ENCODE data around the gene ACTN3.
"Not testable (repeated sequence)": the region's sequence is repeated elsewhere in the genome, so short reads cannot be mapped to it uniquely, and the experiment has no call there.

ACTN3 gene

DNA sequence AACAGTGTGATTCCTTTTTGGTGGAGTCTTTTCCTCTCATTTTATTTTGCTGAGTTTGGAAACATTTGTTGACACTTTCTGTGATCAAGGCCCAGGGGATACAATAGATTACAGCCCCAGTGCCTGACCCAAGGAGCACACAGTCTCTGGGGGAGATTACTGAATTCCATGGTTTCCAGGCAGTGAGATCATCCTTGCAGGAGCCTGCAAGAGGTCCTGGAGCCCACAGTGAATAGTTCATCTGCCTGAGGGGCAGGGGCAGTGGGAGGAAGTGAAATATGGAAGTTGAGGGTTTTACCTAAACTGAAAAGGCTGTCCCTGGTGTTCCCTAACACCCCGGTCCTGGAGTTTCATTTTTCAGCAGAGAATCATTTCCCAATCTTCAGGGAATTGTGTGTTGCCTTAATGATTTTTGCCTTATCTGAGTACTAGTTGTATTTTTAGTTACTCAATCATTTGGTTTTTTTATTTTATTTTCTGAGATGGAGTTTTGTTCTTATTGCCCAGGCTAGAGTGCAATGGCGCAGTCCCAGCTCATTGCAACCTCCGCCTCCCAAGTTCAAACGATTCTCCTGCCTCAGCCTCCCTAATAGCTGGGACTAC, 54.0 kb downstream of the ACTN3 start:
- DNase-seq: no peak

DNA sequence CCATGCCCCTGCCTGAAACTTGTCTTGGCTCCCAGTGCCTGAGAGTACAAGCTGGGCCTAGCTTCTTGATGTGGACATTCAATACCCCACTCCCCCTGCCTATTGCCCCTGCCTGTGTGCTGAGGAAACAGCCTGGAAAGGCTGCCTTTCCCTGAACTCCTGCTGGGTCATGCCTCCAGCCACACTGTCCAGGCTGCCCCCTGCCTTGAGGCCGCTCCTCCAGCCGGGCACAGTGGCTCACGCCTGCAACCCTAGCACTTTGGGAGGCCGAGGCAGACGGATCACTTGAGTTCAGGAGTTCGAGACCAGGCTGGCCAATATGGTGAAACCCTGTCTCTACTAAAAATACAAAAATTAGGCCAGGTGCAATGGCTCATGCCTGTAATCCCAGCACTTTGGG, 56.4 kb downstream of the ACTN3 start:
- no peak for DNase-seq

DNA sequence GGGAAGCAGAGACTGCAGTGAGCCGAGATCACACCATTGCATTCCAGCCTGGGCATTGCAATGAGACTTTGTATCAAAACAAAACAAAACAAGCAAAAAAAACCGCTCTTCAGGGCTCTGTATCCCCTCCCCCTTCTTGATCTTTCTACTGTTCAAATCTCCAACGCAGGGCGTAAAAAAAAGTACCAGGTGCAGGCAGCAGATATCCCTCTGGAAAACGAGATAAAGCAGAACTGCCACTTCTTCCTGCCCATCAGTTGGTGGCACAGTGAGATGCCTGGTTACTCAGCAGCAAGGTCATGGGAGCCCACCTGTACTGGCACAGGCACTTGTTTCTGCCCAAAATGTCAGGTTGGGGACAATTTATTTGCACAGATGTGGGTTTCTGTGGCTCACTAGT, 57.5 kb downstream of the ACTN3 start:
- no peak for DNase-seq

DNA sequence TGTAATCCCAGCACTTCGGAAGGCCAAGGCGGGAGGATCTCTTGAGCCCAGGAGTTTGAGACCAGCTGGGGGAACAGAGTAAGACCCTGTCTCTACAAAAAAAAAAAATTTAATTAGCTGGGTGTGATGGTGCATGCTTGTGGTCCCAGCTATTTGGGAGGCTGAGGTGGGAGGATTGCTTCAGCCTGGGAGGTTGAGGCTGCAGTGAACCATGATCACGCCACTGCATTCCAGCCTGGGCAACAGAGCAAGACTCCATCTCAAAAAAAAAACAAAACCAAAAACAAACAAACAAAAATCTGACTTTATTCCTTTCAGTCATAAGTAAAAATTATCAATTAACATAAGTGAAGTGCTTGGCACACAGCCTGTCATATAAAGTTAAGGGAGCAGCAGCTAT, 59.9 kb downstream of the ACTN3 start:
- not testable (repeated sequence) for DNase-seq

DNA sequence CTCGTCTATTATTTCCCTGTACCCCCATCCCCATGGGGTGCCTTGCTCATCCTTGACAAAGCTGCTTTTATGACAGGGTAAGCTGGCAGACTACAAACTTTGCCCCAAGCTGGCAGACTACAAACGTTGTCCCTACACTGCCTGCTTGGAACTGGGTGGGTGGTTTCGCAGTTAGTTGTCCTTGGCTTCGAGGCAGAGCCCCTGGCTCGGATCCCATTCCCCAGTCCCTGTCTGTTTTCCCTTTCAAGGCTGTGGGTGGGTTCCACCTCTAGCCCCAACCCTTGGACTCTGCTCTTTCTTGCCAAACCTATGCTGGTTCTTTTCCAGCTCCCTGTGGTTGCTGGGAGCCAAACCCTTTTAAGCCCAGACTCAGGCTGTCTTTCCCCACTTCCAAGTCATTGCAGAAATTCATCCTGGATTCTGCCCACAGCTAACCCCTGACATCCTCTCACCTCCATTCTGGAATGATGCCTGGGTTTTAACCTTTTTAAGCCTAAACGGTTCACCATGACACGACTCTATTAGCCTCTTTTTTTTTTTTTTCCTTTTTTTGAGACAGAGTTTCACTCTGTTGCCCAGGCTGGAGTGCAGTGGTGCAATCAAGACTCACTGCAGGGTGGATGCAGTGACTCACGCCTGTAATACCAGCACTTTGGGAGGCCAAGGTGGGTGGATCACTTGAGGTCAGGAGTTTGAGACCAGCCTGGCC, 60.6 kb downstream of the ACTN3 start:
- no peak for DNase-seq

DNA sequence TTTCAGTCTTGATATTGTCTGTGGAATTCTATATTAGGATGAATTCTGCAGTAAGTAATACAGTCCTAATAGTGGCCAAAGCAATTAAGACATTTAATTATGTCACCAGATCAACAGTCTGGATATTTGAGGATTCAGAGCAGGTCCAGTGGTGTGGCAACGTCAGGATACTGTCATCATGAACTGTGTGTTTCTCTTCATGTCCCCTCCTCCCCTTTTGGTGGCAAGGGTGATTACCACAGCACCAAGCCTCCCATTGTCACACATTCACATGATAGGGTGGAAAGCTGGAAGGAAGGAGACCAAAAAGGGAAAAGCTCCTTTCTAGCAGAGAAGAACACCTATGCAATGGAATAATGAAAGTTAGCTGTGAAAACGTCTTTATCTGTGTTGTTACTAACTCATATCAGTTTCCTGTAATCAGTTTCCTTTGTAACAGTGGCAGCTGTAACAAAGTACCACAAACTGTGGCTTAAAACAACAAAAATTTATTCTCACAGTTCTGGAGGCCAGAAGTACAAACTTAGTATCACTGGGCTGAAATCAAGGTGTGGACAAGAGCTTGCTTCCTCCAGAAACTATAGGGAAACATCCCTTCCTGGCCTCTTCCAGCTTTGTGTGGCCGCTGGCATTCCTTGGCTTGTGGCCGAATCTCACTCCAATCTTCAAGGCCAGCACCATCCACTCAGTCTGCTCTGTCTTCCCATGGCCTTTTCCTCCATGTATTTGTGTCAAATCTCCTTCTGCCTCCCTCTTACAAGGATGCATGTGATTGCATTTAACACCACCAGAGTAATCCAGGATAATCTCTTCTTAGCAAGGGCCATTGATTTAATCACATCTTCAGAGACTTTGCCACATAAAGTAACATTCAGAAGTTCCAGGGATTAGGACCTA, 63.3 kb downstream of the ACTN3 start:
- no peak for DNase-seq

DNA sequence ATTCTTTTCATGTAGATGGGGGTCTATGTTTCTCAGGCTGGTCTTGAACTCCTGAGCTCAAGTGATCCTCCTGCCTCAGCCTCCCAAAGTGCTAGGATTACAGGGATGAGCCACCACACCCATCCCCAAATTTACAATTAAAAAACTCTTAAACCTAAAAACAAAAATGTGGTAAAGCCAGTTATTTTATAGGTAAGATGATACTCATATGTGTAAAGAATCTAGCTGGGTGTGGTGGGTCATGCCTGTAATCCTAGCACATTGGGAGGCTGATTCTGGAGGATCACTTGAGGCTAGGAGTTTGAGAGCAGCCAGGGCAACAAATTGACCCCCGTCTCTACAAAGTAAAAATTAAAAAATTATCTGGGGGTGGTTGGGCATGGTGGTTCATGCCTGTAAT, 65.8 kb downstream of the ACTN3 start:
- DNase-seq: no peak
